GM18505 (cell line): ENCODE data around the gene RBFA.
A peak's percentile ranks its signal among the peaks of the same experiment; 100 is the strongest.
"Not testable (repeated sequence)": the region's sequence is repeated elsewhere in the genome, so short reads cannot be mapped to it uniquely, and the experiment has no call there.

Experiments
- ATAC-seq: cut with Tn5 transposase; IDR thresholded peaks from one replicate; pipeline ENCODE4 v1.9.1; 2021; ENCODE audit not compliant: unreplicated experiment
- POLR2A ChIP-seq: IDR thresholded peaks from 4 replicates; pipeline ENCODE4 v1.6.1; 2011; ENCODE audit warnings: borderline replicate concordance; ENCODE audit not compliant: insufficient read depth, insufficient read length; ENCODE audit errors: extremely low read depth

The RBFA gene, protein sequence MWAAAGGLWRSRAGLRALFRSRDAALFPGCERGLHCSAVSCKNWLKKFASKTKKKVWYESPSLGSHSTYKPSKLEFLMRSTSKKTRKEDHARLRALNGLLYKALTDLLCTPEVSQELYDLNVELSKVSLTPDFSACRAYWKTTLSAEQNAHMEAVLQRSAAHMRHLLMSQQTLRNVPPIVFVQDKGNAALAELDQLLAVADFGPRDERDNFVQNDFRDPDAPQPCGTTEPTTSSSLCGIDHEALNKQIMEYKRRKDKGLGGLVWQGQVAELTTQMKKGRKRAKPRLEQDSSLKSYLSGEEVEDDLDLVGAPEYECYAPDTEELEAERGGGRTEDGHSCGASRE

DNA sequence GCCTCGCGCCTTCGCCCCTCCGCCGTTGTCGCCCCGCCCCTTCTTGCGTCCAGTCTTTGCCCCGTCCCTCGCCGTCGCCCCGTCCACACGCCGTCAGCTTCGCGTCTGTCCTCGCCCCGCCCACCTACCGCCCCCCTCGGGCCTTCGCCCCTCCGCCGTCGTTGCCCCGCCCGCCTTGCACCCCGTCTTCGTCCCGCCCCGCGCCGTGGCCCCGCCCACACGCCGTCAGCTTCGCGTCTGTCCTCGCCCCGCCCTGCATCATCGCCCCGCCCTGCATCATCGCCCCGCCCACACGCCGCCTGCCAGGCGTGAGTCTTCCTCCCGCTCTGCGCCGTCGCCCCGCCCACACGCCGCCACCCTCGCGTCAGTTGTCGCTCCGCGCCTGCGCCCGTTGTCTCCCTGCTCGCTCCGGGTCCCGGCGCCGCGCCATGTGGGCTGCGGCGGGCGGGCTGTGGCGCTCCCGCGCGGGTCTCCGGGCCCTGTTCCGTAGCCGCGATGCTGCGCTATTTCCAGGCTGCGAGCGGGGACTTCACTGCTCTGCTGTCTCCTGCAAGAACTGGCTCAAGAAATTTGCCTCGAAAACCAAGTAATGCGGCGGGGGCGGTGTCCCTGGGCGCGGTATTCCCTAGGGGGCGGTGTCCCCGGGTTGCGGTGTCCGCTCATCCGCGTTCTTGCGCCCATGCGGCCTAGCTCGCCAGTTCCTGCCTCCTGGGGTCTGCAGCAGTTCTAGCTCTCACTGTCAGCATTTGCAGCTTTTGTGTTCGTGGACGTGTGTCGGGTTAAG, at the start of gene RBFA:
Gene RBFA, plus strand, starts transcription at position 367 of the 784 bp plus-strand sequence. Its CDS starts 62 bp downstream, at position 429.
- ATAC-seq: peak; percentile 74
- TF ChIP-seq POLR2A: peak; percentile 82

DNA sequence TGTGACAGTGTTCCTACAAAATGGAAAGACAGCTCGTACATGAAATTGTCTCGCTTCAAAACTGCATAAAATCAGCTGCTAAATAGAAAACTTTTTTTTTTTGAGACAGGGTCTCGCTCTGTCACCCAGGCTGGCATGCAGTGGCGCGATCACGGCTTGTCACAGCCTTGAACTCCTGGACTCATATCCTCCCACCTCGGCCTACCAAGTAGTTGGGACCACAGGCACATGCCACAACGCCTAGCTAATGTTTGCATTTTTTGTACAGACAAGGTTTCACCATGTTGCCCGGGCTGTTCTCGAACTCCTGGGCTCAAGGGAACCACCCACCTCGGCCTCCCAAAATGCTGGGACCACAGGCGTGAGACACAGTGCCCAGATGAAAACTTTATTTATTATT, 49.1 kb upstream of the RBFA start:
- ATAC-seq: no peak
- no peak for TF ChIP-seq POLR2A

DNA sequence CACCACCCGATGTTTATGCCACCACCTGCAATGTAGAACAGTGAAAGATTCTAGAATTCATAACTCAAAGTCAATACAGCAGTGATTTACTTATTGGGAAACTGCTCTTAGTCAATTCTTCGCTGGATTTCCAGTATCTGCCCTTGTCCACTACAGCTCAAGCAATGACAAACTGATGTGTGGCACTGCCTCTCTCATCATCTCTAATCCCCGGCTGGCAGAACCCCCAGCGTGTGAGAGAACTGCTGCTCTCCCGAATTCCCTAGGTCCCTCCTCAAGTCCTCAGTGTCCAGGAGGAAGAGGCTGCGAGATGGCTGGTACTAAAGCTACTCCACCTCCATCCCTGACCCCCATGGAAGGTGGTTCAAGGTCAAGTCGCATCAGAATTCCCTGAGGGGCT, 47.5 kb upstream of the RBFA start:
- TF ChIP-seq POLR2A: no peak
- ATAC-seq: no peak

DNA sequence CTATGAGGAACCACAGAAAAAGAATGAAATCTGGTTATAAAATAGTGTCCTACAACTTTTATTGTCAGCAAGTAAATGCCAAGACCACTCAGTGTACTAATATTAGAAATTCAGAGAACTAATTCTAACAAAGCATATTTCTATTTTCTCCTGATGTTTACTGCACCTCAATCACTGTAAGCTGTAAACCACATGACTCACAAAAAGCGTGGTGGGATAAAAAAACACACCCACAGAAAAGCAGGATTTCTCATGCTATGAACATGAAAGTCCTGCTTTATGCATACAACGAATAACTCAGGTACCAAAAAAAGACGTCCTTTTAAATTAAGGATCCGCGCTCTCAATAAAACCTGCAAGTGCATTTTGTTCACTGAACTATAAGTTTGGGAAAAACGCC, 46.7 kb upstream of the RBFA start:
- no peak for ATAC-seq
- TF ChIP-seq POLR2A: no peak

DNA sequence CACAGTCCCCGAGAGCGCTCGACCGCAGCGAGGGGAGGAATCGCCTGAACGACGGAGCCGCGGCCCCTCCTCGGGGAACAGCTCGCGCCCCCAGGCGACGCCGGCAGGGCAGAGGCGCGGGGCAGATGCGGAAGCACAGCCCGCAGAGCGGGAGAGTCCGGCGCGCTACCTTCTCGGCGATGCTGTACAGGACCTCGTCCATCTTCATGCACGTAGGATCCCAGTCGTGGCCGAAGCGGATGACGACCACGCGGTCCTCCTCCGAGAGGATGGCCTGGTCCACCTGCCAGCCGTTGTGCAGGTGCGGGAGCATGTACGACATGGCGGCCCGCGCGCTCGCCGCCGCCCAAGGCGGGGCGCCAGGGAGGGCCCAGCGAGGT, 46.2 kb upstream of the RBFA start:
- no peak for TF ChIP-seq POLR2A
- ATAC-seq: peak; percentile 69

DNA sequence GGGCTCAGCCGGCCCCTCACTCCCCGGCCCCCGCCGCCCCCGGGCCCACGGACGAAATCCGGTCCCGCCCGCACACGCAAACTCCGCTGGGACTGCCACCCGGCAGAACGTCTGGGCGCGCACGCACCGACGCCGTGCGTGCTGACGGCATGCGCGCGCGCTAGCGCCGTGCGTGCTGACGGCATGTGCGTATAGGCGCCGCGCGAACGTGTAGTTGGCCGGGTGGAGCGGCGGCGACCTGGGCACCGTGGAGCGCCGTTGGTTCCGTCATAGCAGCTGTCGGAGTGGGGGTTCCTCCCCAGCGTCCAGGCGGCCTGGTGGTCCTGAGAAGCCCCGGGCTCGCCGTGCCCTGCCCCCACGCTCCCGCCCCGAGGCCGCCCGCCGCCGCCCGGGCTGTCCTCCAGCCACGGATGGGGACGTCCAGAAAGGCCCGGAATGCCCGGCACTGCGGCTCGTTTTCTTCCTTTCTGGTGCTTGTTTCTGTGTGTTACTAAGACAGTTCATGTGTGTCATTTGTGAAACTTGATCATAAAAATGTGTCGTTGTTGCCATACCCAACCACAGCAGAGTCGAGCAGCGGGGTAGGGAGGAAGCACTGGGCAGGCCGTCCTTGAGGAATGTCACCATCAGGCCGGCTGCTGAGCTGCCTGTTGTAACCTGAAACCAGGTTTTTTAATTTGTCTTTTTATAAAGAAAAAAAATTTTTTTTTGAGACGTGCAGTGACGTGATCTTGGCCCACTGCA, 45.6 kb upstream of the RBFA start, which contains the start of gene TXNL4A:
Gene TXNL4A, minus strand, starts transcription at position 113 of the 744 bp plus-strand sequence. CDS start 171 bp downstream, outside the sequence.
- peak; percentile 95 for TF ChIP-seq POLR2A
- ATAC-seq: peak; percentile 95

DNA sequence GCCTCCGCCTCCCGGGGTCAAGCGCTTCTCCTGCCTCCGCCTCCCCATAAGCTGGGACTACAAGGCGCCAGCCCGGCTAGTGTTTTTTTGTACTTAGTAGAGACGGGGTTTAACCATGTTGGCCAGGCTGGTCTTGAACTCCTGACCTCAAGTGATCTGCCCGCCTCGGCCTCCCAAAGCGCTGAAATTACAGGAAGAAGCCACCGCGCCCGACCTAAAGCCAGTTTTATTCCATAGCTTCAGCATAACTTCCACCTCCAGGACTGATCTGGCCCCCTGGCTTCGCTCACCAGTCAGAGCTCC, 45.1 kb upstream of the RBFA start:
- no peak for TF ChIP-seq POLR2A
- no peak for ATAC-seq

DNA sequence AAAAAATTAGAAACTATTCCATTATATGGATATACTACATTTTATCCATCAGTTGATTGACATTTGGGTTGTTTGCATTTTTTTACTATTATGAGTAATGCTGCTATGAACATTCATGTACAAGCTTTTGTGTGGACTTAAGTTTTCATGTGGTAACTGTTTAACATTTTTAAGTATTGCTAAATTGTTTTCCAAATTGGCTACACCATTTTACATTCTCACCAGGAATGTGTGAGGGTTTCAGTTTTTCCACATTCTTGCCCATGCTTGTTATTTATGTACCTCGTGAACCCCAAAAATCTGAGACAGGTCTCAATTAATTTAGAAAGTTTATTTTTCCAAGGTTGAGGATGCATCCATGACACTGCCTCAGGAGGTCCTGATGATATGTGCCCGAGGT, 42.7 kb upstream of the RBFA start:
- no peak for ATAC-seq
- no peak for TF ChIP-seq POLR2A

DNA sequence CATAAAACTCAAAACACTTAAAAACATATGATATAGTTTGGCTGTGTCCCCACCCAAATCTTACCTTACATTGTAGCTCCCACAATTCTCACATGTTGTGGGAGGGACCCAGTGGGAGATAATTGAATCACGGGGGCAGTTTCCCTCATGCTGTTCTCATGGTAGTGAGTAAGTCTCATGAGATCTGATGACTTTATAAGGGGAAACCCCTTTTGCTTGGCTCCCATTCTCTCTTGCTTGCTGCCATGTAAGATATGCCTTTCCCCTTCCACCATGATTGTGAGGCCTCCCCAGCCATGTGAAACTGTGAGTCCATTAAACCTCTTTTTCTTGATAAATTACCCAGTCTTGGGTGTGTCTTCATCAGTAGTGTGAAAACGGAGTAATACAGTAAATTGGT, 34.5 kb upstream of the RBFA start:
- ATAC-seq: not testable (repeated sequence)

DNA sequence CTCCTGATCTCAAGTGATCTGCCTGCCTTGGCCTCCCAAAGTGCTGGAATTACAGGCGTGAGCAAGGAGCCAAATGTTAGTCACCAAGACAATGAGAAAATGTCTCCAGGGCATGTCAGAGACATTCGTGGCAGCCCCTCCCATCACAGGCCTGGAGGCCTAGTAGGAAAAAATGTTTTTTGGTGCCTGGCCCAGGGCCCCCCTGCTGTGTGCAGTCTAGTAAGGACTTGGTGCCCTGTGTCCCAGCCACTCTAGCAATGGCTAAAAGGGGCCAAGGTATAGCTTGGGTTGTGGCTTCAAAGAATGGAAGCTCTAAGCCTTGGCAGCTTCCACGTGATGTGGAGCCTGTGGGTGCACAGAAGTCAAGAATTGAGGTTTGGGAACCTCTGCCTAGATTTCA, 33.4 kb upstream of the RBFA start:
- ATAC-seq: no peak
- TF ChIP-seq POLR2A: no peak

DNA sequence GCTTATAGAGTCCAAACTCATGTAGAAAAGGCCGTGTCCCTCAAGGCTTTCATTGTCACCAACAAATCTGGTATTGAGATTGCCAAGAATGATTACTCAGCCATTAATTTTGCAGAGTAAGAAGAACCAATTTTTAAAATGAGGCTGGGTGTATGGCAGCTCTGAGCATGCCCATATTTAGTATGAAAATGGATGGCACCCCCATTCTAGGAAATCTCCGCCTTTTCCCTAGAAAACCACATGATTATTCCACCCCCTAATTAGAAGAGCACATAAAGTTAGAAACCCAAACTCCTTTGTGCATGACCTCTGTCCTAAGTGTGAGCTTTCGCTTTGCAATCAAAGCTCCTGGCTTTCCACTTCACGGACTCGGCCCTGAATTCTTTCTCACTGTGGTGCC, 31.8 kb upstream of the RBFA start:
- no peak for ATAC-seq
- TF ChIP-seq POLR2A: no peak

DNA sequence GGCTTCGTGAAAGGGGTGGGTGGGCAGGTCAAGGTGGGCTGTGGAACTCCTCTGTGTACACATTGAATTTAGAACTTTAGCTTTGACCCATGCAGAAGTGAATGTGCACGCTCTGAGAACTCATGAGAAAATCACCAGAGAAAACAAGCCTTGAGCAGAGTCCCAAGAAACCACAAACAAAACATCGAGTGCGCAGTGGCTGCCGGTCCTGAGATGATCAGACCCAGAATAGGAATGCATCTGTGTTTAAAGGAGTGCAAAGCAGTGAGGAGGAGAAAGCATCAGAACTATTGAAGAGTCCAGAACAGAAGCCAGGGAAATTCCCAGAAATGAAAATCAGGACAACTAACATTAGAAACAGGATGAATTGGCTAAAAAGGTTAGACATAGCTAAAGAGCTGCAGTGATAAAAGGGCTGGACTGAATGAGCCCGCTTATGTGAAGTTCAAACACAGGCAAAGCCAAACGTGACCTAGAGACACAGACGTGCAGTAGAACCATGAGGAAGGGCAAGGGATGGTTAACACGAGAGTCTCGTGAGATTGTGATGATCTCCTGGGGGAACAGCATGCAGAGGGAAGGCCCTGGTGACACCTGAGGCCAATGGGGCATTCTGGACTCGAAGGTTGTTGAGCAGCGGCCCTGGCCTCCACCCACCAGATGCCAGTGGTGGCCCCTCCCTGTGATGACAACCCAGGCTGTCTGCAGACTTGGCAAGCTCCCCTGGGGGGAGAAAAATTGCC, 29.5 kb upstream of the RBFA start:
- TF ChIP-seq POLR2A: no peak
- ATAC-seq: no peak

DNA sequence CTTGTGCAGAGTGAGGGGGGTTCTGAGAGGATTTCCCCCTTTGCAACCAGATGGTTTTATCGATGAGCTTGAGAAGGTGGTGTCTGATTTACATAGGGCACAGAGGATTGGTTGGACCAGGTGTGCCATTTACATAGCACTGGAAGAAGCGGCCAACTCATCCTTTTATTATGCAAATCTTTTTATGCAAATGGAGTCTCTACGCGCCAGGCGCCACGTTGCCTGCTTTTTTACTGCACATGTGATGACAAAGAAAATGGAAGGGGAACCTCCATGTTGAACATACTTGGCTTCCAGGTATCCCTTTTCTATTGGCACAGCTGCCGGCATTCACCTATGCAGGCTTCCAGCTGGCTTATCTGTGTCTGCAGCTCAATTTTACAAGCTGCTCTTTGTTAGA, 27.5 kb upstream of the RBFA start:
- no peak for TF ChIP-seq POLR2A
- no peak for ATAC-seq
